ENCODE data around the gene IGSF23.
"Not testable (repeated sequence)": the region's sequence is repeated elsewhere in the genome, so short reads cannot be mapped to it uniquely, and the experiment has no call there.

Gene IGSF23

GRCh38 chr19:44587963-44588770, 25.2 kb upstream of the IGSF23 start:
- no peak for DNase-seq

- no peak for DNase-seq
Observed at GRCh38 chr19:44588771-44589112, 24.6 kb upstream of the IGSF23 start.

- no peak for DNase-seq
Observed at GRCh38 chr19:44590245-44591059, 22.9 kb upstream of the IGSF23 start.

- DNase-seq = not testable (repeated sequence)
Observed at GRCh38 chr19:44591340-44591993, 21.9 kb upstream of the IGSF23 start.

- DNase-seq = no peak
Observed at GRCh38 chr19:44592451-44592890, 20.9 kb upstream of the IGSF23 start.

GRCh38 chr19:44593294-44593693, 20.1 kb upstream of the IGSF23 start:
- no peak for DNase-seq

GRCh38 chr19:44593866-44594266, 19.5 kb upstream of the IGSF23 start:
- DNase-seq = not testable (repeated sequence)

- no peak for DNase-seq
Observed at GRCh38 chr19:44596428-44597130, 16.8 kb upstream of the IGSF23 start.

- DNase-seq = no peak
Observed at GRCh38 chr19:44597131-44597491, 16.3 kb upstream of the IGSF23 start.

GRCh38 chr19:44598355-44598754, 15.0 kb upstream of the IGSF23 start:
- DNase-seq = no peak

- no peak for DNase-seq
Observed at GRCh38 chr19:44598880-44599279, 14.5 kb upstream of the IGSF23 start.

GRCh38 chr19:44600466-44600865, 12.9 kb upstream of the IGSF23 start:
- no peak for DNase-seq

GRCh38 chr19:44602081-44602480, 11.3 kb upstream of the IGSF23 start:
- no peak for DNase-seq

GRCh38 chr19:44603201-44603945, 10.0 kb upstream of the IGSF23 start:
- DNase-seq = no peak

- no peak for DNase-seq
Observed at GRCh38 chr19:44604241-44604640, 9.1 kb upstream of the IGSF23 start.

- no peak for DNase-seq
Observed at GRCh38 chr19:44605547-44605946, 7.8 kb upstream of the IGSF23 start.

GRCh38 chr19:44607049-44607448, 6.3 kb upstream of the IGSF23 start:
- no peak for DNase-seq

GRCh38 chr19:44607917-44608316, 5.4 kb upstream of the IGSF23 start:
- no peak for DNase-seq

GRCh38 chr19:44608391-44608821, 5.0 kb upstream of the IGSF23 start:
- DNase-seq = no peak

GRCh38 chr19:44609219-44609618, 4.1 kb upstream of the IGSF23 start:
- no peak for DNase-seq

- DNase-seq = not testable (repeated sequence)
Observed at GRCh38 chr19:44610497-44610896, 2.9 kb upstream of the IGSF23 start.

All from nucleus accumbens (tissue), 56 donors.